OCI-LY1 (cell line): Measurements from ENCODE around the gene TMEM95.
A peak's percentile ranks its signal among the peaks of the same experiment; 100 is the strongest.

Experiments
- H2AFZ ChIP-seq: fragments of 200-600 bp; sonication (generic), shearing (Covaris generic); 2 replicates; pipeline ENCODE4 v1.6.0; 2014; ENCODE audit warnings: antibody characterized with exemption, mild to moderate bottlenecking, low read length
- H3F3A ChIP-seq: fragments of 200-600 bp; sonication (generic), shearing (Covaris generic); 2 replicates; pipeline ENCODE4 v1.6.0; 2014; ENCODE audit warnings: mild to moderate bottlenecking, antibody characterized with exemption, low read length, moderate library complexity; ENCODE audit not compliant: insufficient read depth
- H3K27ac ChIP-seq: fragments of 200-600 bp; sonication (generic); 2 replicates; pipeline ENCODE4 v1.5.1; 2014; ENCODE audit warnings: low read length, mixed run types, mild to moderate bottlenecking, low read depth; ENCODE audit not compliant: poor library complexity, severe bottlenecking
- H3K27me3 ChIP-seq: fragments of 200-600 bp; sonication (generic); 2 replicates; pipeline ENCODE4 v1.6.0; 2014; ENCODE audit warnings: antibody characterized with exemption, mild to moderate bottlenecking, low read length, moderate library complexity; ENCODE audit not compliant: insufficient read depth
- H3K36me3 ChIP-seq: fragments of 200-600 bp; sonication (generic); 2 replicates; pipeline ENCODE4 v1.6.1; 2014; ENCODE audit warnings: mild to moderate bottlenecking, antibody characterized with exemption, low read length, moderate library complexity, mixed read lengths; ENCODE audit not compliant: insufficient read depth
- H3K4me1 ChIP-seq: fragments of 200-600 bp; sonication (generic); 2 replicates; pipeline ENCODE4 v1.5.1; 2014; ENCODE audit warnings: mild to moderate bottlenecking, low read length, moderate library complexity; ENCODE audit not compliant: insufficient read depth, severe bottlenecking
- H3K4me2 ChIP-seq: fragments of 200-600 bp; sonication (generic), shearing (Covaris generic); 2 replicates; pipeline ENCODE4 v1.6.1; 2014; ENCODE audit warnings: low read length
- H3K4me3 ChIP-seq: fragments of 200-600 bp; sonication (generic); 2 replicates; pipeline ENCODE4 v1.5.1; 2014; ENCODE audit warnings: low read length, low read depth, mild to moderate bottlenecking, mixed read lengths; ENCODE audit not compliant: poor library complexity, severe bottlenecking
- H3K79me2 ChIP-seq: fragments of 200-600 bp; shearing (Covaris generic); 2 replicates; pipeline ENCODE4 v1.6.1; 2016; ENCODE audit warnings: mixed run types, low read length, mixed read lengths; ENCODE audit not compliant: insufficient read depth
- H3K9ac ChIP-seq: fragments of 200-600 bp; sonication (generic), shearing (Covaris generic); 2 replicates; pipeline ENCODE4 v1.6.1; 2014; ENCODE audit warnings: mild to moderate bottlenecking, low read length, mixed read lengths
- H3K9me2 ChIP-seq: fragments of 200-600 bp; sonication (generic), shearing (Covaris generic); 2 replicates; pipeline ENCODE4 v1.6.1; 2014; ENCODE audit warnings: low read depth, mild to moderate bottlenecking, low read length, mixed read lengths
- H3K9me3 ChIP-seq: fragments of 200-600 bp; shearing (Covaris generic); 2 replicates; pipeline ENCODE4 v1.6.1; 2014; ENCODE audit warnings: low read length, mixed read lengths
- H4K20me1 ChIP-seq: fragments of 200-600 bp; sonication (generic), shearing (Covaris generic); 2 replicates; pipeline ENCODE4 v1.6.0; 2016; ENCODE audit warnings: mild to moderate bottlenecking, low read length; ENCODE audit not compliant: insufficient read depth
- CTCF ChIP-seq: fragments of 200-600 bp; sonication (generic), shearing (Covaris generic); IDR thresholded peaks from 2 replicates; pipeline ENCODE4 v1.5.1; 2017; ENCODE audit warnings: mild to moderate bottlenecking, antibody characterized with exemption, low read length, moderate library complexity, mixed read lengths
- EZH2 ChIP-seq: fragments of 200-600 bp; sonication (generic), shearing (Covaris generic); IDR thresholded peaks from 2 replicates; pipeline ENCODE4 v1.8.0; 2017; ENCODE audit warnings: borderline replicate concordance, mixed run types, mild to moderate bottlenecking, antibody characterized with exemption, low read length, moderate library complexity, mixed read lengths

TMEM95 gene

GRCh38 chr17:7323731-7324437 is 31.1 kb upstream of the TMEM95 start:
- Histone ChIP-seq H3K9me2 (no peaks in the 10 kb centered on the region), H3K9ac (no peak overlapping the region), H3K79me2 (no peaks in the 10 kb centered on the region), H3K36me3 (peaks cover 69% of the 10 kb centered on the region), H4K20me1 (no peaks in the 10 kb centered on the region), H3F3A (0 out of 2 replicates have a peak, but pooled peaks cover 2% of the 10 kb centered on the region), H3K4me3 (no peak overlapping the region), H3K27me3 (no peaks in the 10 kb centered on the region), H3K27ac (no peak overlapping the region), H2AFZ (no peak overlapping the region), H3K4me2 (no peak overlapping the region), H3K9me3 (no peaks in the 10 kb centered on the region), H3K4me1 (peaks cover 13% of the 10 kb centered on the region)
- TF ChIP-seq CTCF (peak; percentile 92), EZH2 (no peak)

GRCh38 chr17:7324438-7324779 is 30.5 kb upstream of the TMEM95 start:
- Histone ChIP-seq H2AFZ (no peak overlapping the region), H3K27me3 (no peaks in the 10 kb centered on the region), H4K20me1 (no peaks in the 10 kb centered on the region), H3K4me1 (peaks cover 13% of the 10 kb centered on the region), H3K4me3 (no peak overlapping the region), H3K27ac (no peak overlapping the region), H3K9me3 (no peaks in the 10 kb centered on the region), H3K36me3 (peaks cover 65% of the 10 kb centered on the region), H3K79me2 (no peaks in the 10 kb centered on the region), H3K4me2 (no peak overlapping the region), H3K9me2 (no peaks in the 10 kb centered on the region), H3K9ac (no peak overlapping the region), H3F3A (0 out of 2 replicates have a peak, but pooled peaks cover 2% of the 10 kb centered on the region)
- TF ChIP-seq EZH2: no peak
- no peak; the same call in 1 of the 2 replicates for TF ChIP-seq CTCF

GRCh38 chr17:7325031-7325528 is 29.9 kb upstream of the TMEM95 start:
- Histone ChIP-seq H3K36me3 (peaks cover 64% of the 10 kb centered on the region), H3K4me3 (no peak overlapping the region), H3K4me1 (peaks cover 13% of the 10 kb centered on the region), H3K9me2 (no peaks in the 10 kb centered on the region), H3K9me3 (no peaks in the 10 kb centered on the region), H4K20me1 (no peaks in the 10 kb centered on the region), H2AFZ (no peak overlapping the region), H3K27me3 (no peaks in the 10 kb centered on the region), H3K9ac (no peak overlapping the region), H3K79me2 (no peaks in the 10 kb centered on the region), H3F3A (0 out of 2 replicates have a peak, but pooled peaks cover 2% of the 10 kb centered on the region), H3K27ac (no peak overlapping the region), H3K4me2 (no peak overlapping the region)
- no peak for TF ChIP-seq CTCF
- TF ChIP-seq EZH2: no peak
